Suprapubic skin (tissue), 4 donors: Measurements from ENCODE around the gene DPYD. TPM values are rescaled to one million over a fixed set of nuclear protein-coding genes. Genes with fewer than 3 reads are reported as not detected.

Experiments used
- DNase-seq, 2 donors: peaks; one replicate each; pipeline ENCODE4 v3.0.0-alpha.2; 2019; ENCODE audit warnings: low spot score in 2 of 2
- H3K27ac ChIP-seq: fragments of 200-600 bp; sonication (generic); one replicate; pipeline ENCODE4 v1.5.1; 2019
- H3K27me3 ChIP-seq: fragments of 200-600 bp; sonication (generic); one replicate; pipeline ENCODE4 v1.5.1; 2019
- H3K36me3 ChIP-seq: fragments of 200-600 bp; sonication (generic); one replicate; pipeline ENCODE4 v1.5.1; 2019
- H3K4me1 ChIP-seq: fragments of 200-600 bp; sonication (generic); one replicate; pipeline ENCODE4 v1.5.1; 2019
- H3K4me3 ChIP-seq: fragments of 200-600 bp; sonication (generic); one replicate; pipeline ENCODE4 v1.5.1; 2019; ENCODE audit warnings: mild to moderate bottlenecking
- H3K9me3 ChIP-seq: fragments of 200-600 bp; sonication (generic); one replicate; pipeline ENCODE4 v1.5.1; 2019
- CTCF ChIP-seq, 2 donors: fragments of 200-600 bp in 1 of 2; fragments of 450-650 bp in 1 of 2; sonication (generic) in 1 of 2; IDR thresholded peaks; one replicate each; pipeline ENCODE4 v1.5.1; 2016 to 2019; ENCODE audit warnings: antibody characterized with exemption in 2 of 2, mild to moderate bottlenecking in 1 of 2, moderate library complexity in 1 of 2
- EP300 ChIP-seq: sonication (generic); formaldehyde crosslinking; IDR thresholded peaks from one replicate; pipeline ENCODE4 v1.6.1; 2017; ENCODE audit warnings: antibody characterized with exemption
- POLR2A ChIP-seq, 2 donors: fragments of 450-650 bp; IDR thresholded peaks; one replicate each; pipeline ENCODE4 v1.6.1; 2017; ENCODE audit warnings: antibody characterized with exemption in 2 of 2, mild to moderate bottlenecking in 2 of 2, moderate library complexity in 2 of 2
- POLR2AphosphoS5 ChIP-seq, 3 donors: sonication (generic); formaldehyde crosslinking; IDR thresholded peaks; one replicate each; pipeline ENCODE4 v1.6.1; 2017; ENCODE audit warnings: antibody characterized with exemption in 3 of 3
- WGBS: methylation state at CpG from one replicate; pipeline ENCODE4 v1.1.5; 2018; 5-methylcytosine and 5-hydroxymethylcytosine counted together
- total RNA-seq, 4 donors: library from RNA; depleted of rRNA; stranded (reverse); fragments of >200 nt; gene quantifications; one replicate each; pipeline ENCODE4 v1.1.0, GENCODE V29; 2016

Gene DPYD
- total RNA-seq, 4 donors from 2014 or later, result 10.1 to 31.9 (median 11.6) TPM

- DNase-seq, result no peak
- H3K4me3 ChIP-seq, result no peak overlapping the region
- H3K27ac ChIP-seq, result no peak overlapping the region
- H3K9me3 ChIP-seq, result no peaks in the 10 kb centered on the region
- 77% methylated on average over 2 of the region's 2 CpGs for WGBS
- no peak for TF ChIP-seq POLR2A (IDR thresholded peaks at IDR 0.05)
- no peak for TF ChIP-seq EP300
- TF ChIP-seq POLR2AphosphoS5 (IDR thresholded peaks at IDR 0.05), result no peak
- TF ChIP-seq CTCF (IDR thresholded peaks at IDR 0.05), result no peak
- no peaks in the 10 kb centered on the region for H3K4me1 ChIP-seq
- no peaks in the 10 kb centered on the region for H3K27me3 ChIP-seq
- H3K36me3 ChIP-seq, result no peaks in the 10 kb centered on the region
Observed at GRCh38 chr1:97297611-97298010, 623.2 kb downstream of the DPYD start.

GRCh38 chr1:97281962-97282361, 638.9 kb downstream of the DPYD start:
- DNase-seq, result no peak
- H3K4me3 ChIP-seq, result no peak overlapping the region
- H3K36me3 ChIP-seq, result no peaks in the 10 kb centered on the region
- whole genome bisulfite sequencing, result 91% methylated on average over 1 of the region's 1 CpG
- no peak for TF ChIP-seq POLR2AphosphoS5 (IDR thresholded peaks at IDR 0.05)
- no peak for TF ChIP-seq EP300
- no peak for TF ChIP-seq CTCF (IDR thresholded peaks at IDR 0.05)
- no peak for TF ChIP-seq POLR2A (IDR thresholded peaks at IDR 0.05)
- H3K4me1 ChIP-seq, result no peaks in the 10 kb centered on the region
- H3K27me3 ChIP-seq, result no peaks in the 10 kb centered on the region
- H3K9me3 ChIP-seq, result no peaks in the 10 kb centered on the region
- H3K27ac ChIP-seq, result no peak overlapping the region

GRCh38 chr1:97277891-97278654, 642.8 kb downstream of the DPYD start:
- Histone ChIP-seq H3K9me3 (no peaks in the 10 kb centered on the region), H3K4me1 (no peaks in the 10 kb centered on the region), H3K4me3 (no peak overlapping the region), H3K27ac (no peak overlapping the region), H3K36me3 (no peaks in the 10 kb centered on the region), H3K27me3 (no peaks in the 10 kb centered on the region)
- no peak for DNase-seq
- 99% methylated on average over 2 of the region's 2 CpGs for WGBS
- TF ChIP-seq POLR2AphosphoS5 (IDR thresholded peaks at IDR 0.05), result no peak
- TF ChIP-seq EP300, result no peak
- no peak for TF ChIP-seq POLR2A (IDR thresholded peaks at IDR 0.05)
- no peak for TF ChIP-seq CTCF (IDR thresholded peaks at IDR 0.05)

- no peak overlapping the region for H3K4me3 ChIP-seq
- H3K27me3 ChIP-seq, result no peaks in the 10 kb centered on the region
- no peaks in the 10 kb centered on the region for H3K4me1 ChIP-seq
- no peaks in the 10 kb centered on the region for H3K9me3 ChIP-seq
- TF ChIP-seq CTCF (IDR thresholded peaks at IDR 0.05) (no peak), EP300 (no peak), POLR2A (IDR thresholded peaks at IDR 0.05) (no peak), POLR2AphosphoS5 (IDR thresholded peaks at IDR 0.05) (no peak)
- H3K36me3 ChIP-seq, result no peaks in the 10 kb centered on the region
- no peak for DNase-seq
- no peak overlapping the region for H3K27ac ChIP-seq
- 63% methylated on average over 6 of the region's 6 CpGs for WGBS
Observed at GRCh38 chr1:97271916-97272788, 648.7 kb downstream of the DPYD start.
